Thyroid gland (tissue), 4 donors: ENCODE results near the gene VEPH1.

ENCODE experiments used
- CTCF ChIP-seq, 6 experiments: fragments of 200-600 bp in 3 of 6; fragments of 450-650 bp in 3 of 6; sonication (generic) in 3 of 6; IDR thresholded peaks; one replicate each; pipeline ENCODE4 v1.5.1; 2016 to 2019; ENCODE audit warnings: antibody characterized with exemption in 6 of 6, mild to moderate bottlenecking in 2 of 6, inconsistent platforms in 1 of 6, moderate library complexity in 1 of 6
- POLR2A ChIP-seq, 2 donors: fragments of 450-650 bp; IDR thresholded peaks; one replicate each; pipeline ENCODE4 v1.6.1; 2017; ENCODE audit warnings: antibody characterized with exemption in 2 of 2, mild to moderate bottlenecking in 2 of 2, moderate library complexity in 1 of 2

GRCh38 chr3:157330206-157330605, 173.0 kb downstream of the VEPH1 start:
- TF ChIP-seq CTCF (IDR thresholded peaks at IDR 0.05) = no peak
- no peak for TF ChIP-seq POLR2A (IDR thresholded peaks at IDR 0.05)
